ENCODE measurements around the gene RSRC1.

- TF ChIP-seq PAX5 (IDR thresholded peaks at IDR 0.05; ENCODE audit: insufficient read depth, low read length, severe bottlenecking) = no peak
- no peak for TF ChIP-seq POLR2A (IDR thresholded peaks at IDR 0.05; ENCODE audit: low read depth, low read length)
- TF ChIP-seq POLR2AphosphoS5 (IDR thresholded peaks at IDR 0.05; ENCODE audit: low read depth, low read length) = no peak
Measured at GRCh38 chr3:158260392-158260791, 150.5 kb downstream of the RSRC1 start.
